GM18907 (cell line): ENCODE measurements around the gene RNF138.
"Not testable (repeated sequence)": the region's sequence is repeated elsewhere in the genome, so short reads cannot be mapped to it uniquely, and the experiment has no call there.

Experiments used
- ATAC-seq: cut with Tn5 transposase; IDR thresholded peaks from one replicate; pipeline ENCODE4 v1.9.1; 2021; ENCODE audit warnings: mild to moderate bottlenecking, moderate library complexity; ENCODE audit not compliant: unreplicated experiment

RNF138 gene

DNA sequence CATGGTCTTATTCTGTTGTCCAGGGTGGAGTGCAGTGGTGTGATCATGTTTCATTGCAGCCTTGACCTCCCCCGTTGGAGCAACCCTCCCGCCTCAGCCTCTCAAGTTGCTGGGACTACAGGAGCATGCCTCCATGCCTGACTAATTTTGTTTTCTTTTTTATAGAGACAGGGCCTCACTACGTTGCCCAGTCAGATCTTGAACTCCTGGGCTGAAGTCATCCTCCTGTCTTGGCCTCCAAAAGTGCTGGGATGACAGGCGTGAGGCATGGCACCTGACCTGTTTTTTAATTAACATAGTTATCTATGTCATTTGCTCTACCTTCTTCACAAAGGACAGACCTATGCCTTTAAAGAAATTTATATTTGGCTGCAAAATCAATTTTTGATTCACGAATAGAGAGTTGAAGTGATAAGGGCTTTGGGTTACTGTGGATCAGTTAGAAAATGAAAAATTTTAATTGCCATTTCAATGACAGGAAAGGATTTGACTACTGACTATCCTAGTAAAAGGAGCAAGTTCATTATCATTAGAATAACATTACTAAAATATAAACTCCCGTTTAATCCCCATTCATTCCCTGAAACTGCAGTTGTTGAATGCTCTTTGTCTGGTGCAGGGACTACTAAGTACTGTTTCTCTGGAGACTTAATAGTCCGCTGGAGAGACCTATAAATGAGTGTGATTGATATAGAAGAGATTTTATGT is 3.7 kb downstream of the RNF138 start:
- no peak for ATAC-seq

DNA sequence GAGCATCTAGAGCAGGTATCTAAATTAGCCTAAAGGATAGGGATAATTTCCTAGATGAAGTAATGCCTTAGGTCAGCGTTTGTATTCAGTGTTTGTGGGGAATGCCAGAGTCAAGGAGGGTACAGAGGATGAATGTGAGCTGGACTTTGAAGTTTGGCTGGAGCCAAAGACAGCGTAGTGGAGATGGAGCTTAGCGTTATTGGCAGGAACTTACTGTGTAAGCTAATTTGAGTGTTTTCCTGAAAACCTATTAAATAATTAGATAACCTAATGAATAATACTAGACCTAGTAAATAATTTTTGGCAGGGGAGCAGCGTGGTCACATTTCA is 4.2 kb downstream of the RNF138 start:
- no peak for ATAC-seq

DNA sequence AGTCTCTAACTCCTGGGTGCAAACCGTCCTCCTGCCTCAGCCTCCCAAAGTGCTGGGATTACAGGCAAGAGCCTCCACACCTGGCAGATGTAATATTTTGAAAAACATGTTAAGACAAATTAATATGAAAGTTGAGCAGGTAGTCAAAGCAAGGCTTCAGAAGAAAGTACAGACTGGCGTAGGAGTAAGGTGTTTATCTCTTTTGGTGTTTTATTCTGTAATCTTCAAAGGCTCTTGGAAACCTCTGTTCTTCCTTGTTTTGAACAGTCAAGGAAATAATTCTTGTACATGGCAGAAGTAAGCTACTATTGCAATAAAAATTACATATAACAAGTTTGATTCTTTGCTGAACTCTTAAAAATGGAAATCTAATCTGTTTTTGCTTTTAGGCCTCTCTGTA is 5.3 kb downstream of the RNF138 start:
- no peak for ATAC-seq

DNA sequence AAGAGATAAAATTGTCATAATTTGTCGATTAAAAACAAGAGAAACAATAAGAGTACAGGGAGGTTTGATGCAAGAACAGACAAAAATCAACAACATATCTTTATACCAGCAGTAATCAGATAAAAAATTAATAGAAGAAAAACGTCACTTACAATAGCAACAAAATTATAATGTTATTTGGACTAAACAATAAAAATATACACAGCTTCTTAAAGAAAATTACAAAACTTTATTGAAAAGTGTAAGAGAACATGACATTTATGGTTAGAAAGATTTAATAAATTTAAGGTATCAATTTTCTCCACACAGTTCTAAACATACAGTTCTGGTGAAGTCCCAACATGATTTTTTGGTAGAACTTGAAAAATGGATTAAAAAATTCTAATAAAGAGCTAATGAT is 12.8 kb downstream of the RNF138 start:
- ATAC-seq, result no peak

DNA sequence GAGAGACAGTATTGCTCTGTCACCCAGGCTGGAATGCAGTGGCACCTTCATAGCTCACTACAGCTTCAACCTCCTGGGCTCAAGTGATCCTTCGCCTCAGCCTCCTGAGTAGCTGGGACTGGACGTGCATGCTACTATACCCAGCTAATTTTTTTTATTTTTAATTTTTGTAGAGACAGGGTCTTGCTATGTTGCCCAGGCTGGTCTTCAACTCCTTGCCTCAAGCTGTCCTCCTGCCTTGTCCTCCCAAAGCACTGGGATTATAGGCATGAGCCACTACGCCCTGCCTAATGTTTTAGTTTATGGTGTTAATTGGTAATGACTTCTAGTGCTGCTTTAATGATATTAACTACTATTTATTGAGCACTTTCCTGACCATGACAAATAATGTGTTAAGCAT is 18.3 kb downstream of the RNF138 start:
- ATAC-seq, result no peak

DNA sequence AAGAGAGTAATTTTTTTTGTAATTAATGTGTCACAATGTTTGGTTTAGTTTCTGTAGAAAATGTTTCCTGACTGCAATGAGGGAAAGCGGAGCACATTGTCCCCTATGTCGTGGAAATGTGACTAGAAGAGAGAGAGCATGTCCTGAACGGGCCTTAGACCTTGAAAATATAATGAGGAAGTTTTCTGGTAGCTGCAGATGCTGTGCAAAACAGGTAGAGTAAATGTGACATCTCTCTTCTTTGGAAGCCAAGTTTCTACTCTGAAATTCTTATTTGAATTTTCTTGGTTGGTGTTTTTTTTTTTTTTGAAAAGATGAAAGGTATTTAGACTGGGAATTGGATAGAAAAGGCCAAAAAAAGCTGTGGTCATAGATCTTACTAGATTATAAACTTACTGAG is 20.0 kb downstream of the RNF138 start:
- ATAC-seq, result no peak

DNA sequence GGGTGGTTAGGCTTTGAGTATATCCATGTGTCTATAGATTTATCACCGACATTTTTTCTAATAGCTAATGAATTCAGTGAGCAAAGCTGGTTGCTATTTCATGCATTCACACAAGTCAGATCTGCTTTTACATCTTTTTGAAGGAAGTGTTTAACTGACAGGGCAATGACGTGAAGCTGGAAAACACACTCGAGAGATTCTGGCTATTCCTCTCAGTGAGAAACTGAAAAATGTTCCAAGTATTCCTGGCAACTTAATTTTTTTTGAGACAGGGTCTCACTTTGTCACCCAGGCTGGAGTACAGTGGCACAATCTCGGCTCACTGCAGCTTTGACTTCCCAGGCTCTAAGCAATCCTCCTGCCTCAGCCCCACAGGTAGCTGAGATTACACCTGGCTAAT is 21.2 kb downstream of the RNF138 start:
- no peak for ATAC-seq

DNA sequence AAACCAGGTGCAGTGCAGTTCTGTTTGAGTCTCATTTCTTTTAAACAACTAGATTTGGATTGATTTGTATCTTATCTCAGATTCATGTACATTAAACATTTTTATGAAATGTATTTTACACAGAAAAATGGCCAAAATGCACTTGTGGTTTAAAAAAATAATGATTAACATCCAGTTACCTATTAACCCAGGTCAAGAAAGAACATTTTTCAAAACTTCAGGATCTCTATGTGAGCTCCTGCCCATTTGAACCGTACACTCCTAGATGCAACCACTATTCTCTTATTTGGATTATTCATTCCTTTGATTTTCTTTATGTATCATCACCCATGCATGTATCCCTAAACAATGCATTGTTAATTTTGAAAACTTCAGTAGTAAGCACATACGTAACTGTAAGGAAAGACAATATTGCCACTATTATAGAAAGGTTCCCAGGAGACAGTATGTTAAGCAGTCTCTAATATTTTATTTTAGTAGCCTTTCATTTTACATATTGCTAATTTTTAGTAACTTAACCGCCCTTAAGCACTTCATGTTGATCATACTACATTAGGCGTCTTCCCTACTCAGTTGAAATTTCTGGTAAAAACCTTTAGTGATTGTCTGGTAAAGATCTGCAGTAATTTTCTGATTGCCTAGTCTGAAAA is 22.7 kb downstream of the RNF138 start:
- no peak for ATAC-seq

DNA sequence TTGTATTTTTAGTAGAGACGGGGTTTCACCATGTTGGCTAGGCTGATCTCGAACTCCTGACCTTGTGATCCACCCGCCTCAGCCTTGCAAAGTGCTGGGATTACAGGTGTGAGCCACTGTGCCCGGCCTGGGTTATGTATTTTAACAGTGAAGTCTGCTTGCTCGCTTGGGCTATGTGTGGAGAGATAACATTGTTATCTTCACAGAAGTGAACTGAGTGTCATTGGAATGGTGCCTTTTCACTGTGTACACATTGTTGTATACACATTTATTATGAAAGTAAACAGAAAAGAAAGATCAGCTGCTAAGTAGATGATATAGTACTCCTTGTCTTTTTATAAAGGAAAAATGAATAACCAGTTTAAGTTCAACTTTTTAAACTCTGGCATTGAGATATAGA is 30.4 kb downstream of the RNF138 start:
- no peak for ATAC-seq

DNA sequence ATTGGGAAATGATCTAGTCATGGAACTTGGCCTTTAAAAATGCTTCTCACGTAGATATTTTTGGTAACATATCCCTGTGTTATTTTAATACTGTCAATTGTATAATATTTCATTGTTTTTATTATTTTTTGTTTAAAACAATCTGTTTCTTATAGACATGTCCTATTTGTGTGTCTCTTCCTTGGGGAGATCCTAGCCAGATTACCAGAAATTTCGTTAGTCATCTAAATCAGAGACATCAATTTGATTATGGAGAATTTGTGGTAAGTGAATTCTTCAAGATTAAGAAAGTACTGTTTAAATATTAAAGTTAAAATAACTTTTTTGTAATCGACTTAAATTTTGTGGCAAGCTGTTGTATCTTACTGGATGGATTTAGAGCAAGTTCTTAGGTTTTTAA is 34.9 kb downstream of the RNF138 start:
- no peak for ATAC-seq

DNA sequence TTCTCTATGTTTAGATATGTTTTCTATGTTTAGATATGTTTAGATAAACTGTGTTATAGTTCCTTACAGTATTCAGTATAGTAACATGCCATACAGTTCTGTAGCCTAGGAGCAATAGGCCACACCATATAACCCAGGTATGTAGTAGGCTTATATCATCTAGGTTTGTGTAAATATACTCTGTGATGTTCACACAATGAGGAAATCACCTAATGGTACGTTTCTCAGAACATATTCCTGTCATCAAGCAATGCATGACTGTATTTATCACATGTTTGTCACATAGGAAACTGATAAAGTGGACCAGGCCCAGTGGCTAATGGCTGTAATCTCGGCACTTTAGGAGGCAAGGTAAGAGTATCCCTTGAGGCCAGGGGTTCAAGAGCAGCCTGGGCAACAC is 44.0 kb downstream of the RNF138 start:
- ATAC-seq, result no peak

DNA sequence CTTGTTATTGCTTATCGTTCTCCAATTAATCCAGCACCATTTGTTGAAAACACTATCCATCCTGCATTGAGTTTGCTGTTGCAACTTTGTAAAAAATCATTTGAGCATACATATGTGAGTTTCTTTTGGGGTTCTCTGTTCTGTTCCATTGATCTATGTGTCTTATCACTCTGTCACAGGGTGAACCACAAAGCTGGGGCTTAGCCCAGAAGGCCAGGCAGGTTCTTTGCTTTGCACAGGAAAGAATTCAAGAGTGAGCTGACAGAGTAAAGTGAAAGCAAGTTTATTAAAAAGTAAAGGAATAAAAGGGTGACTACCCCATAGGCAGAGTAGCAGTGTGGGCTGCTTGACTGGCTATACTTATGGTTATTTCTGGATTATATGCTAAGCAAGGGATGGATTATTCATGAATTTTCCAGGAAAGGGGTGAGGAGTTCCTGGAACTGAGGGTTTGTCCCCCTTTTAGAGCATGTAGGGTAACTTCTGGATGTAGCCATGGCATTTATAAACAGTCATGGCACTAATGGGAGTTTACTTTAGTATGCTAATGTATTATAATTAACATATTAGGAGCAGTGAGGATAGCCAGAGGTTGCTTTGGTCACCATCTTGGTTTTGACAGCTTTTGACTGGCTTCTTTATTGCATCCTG is 46.8 kb downstream of the RNF138 start:
- no peak for ATAC-seq

DNA sequence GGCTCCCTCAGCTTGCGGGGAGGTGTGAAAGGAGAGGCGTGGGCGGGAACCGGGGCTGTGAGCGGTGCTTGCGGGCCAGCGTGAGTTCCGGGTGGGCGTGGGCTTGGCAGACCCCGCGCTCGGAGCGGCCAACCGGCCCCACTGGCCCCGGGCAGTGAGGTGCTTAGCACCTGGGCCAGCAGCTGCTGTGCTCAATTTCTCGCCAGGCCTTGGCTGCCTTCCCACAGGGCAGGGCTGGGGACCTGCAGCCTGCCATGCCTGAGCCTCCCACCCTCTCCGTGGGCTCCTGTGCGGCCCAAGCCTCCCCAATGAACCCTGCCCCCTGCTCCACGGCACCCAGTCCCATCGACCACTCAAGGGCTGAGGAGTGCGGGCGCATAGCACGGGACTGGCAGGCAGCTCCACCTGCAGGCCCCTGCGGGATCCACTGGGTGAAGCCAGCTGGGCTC is 48.2 kb downstream of the RNF138 start:
- no peak for ATAC-seq

DNA sequence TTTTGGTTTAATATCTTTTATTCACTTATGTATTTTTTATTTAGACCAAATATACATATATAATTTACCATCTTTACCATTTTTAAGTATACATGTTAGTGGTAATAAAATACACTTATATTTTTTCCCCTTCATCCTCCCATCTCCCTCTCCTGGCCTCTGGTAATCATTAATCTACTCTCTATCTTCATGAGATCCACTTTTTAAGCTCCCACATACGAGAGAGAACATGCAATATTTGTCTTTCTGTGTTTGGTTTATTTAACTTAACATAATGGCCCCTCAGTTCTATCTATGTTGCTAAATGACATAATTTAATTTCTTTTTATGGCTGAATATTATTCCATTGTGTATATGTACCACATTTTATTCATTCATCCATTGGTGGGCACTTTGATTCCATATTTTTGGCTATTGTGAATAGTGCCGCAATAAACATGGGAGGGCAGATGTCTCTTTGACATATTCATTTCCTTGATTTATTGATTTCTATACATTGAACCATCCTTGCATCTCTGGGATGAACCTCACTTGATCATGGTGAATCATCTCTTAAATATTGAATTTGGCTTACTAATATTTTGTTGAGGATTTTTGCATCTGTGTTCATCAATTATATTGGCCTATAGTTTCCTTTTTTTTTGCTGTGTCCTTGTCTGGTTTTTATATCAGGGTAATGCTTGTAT is 56.7 kb downstream of the RNF138 start:
- no peak for ATAC-seq

DNA sequence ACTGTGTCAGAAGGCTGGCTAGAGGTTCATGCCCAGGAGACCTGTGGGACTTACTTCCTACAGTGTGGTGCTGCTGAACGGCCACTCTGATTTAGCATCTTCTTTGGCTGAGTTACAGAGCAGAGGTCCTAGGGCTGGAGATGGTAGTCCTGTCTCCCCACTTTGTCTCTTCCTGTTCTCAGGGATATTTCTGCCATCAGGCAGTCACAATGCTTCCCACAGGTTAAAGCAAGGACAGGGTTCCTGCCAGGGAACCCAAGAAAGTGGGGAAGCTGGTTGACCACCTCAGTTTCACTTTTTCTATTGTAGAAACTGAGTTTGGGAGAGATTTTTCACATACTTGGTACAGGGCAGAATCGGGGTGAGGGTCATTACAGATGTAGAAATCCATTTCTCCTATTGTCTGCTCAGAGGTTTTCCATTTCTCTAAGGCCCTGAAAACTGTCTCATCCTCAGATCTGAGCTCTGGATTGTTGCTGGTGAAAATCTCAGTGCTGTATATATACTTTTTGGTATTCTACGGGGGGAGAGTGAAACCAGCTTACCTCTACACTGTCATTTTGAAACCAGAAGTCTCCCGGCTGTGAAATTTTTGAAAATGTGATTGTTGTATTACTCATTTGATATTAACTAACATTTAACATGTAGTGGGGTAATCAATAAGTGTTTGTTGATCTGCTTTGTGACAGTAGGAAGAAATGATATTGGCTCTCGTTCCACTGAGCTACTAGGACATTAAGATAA is 61.2 kb downstream of the RNF138 start:
- peak; percentile 98 for ATAC-seq

DNA sequence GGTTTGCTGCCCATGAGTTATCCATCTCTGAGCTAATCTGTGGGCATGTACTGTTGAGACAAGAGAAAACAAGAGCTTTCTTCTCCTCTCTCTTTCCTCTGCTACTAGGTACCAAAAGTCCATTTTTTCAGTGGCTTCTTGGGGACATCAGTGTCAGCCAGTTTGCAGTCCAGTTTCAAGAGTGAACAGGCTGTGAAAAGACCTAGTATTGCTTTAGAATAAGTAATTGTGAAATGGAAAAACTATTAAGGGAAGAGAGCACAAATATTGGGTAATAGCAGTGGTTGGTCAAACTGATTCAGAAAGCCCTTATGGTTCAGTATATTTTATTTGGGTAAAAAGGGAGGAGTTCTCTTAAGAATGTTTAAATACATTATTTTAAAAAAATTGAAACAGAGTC is 65.2 kb downstream of the RNF138 start:
- no peak for ATAC-seq

DNA sequence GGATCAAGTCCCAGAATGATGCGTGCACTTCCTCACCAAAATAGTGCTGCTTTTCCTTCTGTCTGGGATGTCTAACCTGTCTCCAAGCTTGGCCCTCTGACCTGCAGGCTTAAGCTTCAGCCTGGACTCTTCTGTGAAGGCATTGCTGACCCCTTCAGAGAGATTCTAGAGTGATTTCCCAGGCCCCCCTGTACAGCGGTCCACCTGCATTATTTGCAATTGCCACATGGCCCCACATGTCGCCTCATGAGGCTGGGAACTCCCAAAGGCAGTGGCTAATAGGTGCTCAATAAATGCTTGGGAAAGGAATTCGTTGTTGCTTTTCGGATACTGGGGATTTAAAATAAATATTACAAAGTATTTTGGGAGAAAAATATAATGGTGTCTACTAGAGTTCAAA is 65.9 kb downstream of the RNF138 start:
- ATAC-seq, result no peak

DNA sequence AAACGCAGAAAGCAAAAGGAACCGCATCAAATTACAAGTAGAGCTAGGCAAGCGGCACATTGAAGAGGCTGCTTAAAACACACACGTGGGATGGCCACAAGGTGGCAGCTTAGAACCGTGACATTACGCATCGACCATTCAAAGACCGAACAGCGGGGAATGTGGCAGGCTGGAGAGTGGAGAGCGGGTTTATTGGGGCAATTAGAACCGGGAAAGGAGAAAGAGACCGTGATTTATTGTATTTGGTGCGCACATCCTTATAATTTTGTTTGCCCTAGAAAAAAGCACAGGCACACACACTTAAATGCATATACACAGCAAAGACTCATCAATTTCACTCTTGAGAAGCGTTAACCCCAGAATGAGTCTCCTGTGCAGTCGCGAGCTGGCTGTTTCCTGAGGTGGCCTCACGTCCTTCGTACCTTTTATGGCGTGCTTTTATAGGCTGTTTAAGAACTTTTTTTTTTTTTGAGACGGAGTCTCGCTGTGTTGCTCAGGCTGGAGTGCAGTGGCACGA is 66.5 kb downstream of the RNF138 start:
- peak; percentile 96 for ATAC-seq

DNA sequence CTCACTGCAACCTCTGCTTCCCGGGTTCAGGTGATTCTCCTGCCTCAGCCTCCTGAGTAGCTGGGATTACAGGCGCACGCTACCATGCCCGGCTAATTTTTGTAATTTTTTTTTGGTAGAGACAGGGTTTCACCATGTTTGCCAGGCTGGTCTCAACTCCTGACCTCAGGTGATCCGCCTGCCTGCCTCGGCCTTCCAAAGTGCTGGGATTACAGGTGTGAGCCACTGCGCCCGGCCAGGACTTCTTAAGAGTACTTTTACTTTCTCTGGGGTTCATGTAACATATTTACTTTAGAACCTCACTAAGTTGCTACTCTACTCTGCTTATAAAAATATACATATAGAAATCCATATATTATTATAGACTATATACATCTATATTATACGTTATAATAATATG is 67.0 kb downstream of the RNF138 start:
- not testable (repeated sequence) for ATAC-seq

DNA sequence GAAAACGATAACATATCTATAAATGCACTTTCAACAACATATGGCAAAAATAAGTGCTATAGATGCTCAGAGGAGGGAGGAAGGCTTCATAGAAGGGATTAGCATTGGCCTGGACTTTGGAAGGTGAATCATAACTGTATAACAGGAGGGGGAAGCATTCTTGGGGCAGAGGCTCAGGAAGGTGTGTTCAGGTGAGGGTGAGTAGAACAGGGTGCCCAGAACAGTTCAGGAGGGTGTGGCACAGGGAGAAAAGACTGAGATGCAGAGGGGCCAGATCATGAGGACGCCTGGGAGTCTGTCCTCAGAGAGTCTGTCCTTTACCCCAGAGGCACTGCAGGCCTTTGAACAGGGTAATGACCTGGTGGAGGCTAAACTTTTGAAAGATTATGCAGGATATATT is 68.9 kb downstream of the RNF138 start:
- ATAC-seq, result no peak
